ENCODE measurements around the gene TPCN2. TPM values are rescaled to one million over a fixed set of nuclear protein-coding genes. Genes with fewer than 3 reads are reported as not detected.
A peak's percentile ranks its signal among the peaks of the same experiment; 100 is the strongest.

The TPCN2 gene
- total RNA-seq, 6 experiments from 2014 or later, result 10.7 to 27.2 (median 15.6) TPM

DNA sequence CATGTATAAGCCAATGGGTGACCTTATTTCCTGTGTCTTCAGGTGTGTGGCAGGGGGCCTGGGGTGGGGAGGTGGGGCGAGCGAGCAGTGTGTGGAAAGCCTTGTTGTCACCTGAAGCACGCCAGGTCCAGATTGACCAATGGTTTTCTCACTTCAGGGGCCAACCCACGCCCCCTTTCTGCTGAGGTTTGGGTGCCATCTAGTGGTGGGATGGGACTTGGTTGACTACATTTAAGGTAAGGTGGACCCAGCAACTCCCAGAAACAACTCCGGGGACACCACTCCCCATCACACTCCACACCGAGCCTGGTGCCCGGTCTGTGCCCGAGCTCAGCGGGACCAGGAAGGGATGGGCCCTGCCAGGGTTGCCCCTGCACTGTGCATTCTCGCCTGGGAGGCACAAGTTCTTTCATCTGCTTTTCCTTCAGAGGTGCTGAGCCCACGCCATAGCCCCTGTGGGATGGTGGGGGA lies 40.0 kb downstream of the TPCN2 start:
- no peak overlapping the region for H3K27ac ChIP-seq
- 76% methylated on average over 2 of the region's 11 CpGs for WGBS (ENCODE audit: insufficient coverage, low coverage, low lambda C conversion rate, missing lambda C conversion rate)
- DNase-seq (peak in 2 of 3 donors; percentile 52 to 74), ATAC-seq (peak; percentile 78 to 86 (median 84))
- no peak for TF ChIP-seq POLR2A (IDR thresholded peaks at IDR 0.05)
- TF ChIP-seq CTCF (IDR thresholded peaks at IDR 0.05), result peak; percentile 66 to 74 (median 68)
- peaks cover 0 to 33% (median 0%) of the 10 kb centered on the region in 4 donors for H3K36me3 ChIP-seq
- H3K4me3 ChIP-seq, result no peak overlapping the region
- no peaks in the 10 kb centered on the region for H3K27me3 ChIP-seq
- no peaks in the 10 kb centered on the region for H3K4me1 ChIP-seq
- H3K9me3 ChIP-seq, result no peaks in the 10 kb centered on the region
- intact Hi-C loops (cut with DNase I), result no loop called here

DNA sequence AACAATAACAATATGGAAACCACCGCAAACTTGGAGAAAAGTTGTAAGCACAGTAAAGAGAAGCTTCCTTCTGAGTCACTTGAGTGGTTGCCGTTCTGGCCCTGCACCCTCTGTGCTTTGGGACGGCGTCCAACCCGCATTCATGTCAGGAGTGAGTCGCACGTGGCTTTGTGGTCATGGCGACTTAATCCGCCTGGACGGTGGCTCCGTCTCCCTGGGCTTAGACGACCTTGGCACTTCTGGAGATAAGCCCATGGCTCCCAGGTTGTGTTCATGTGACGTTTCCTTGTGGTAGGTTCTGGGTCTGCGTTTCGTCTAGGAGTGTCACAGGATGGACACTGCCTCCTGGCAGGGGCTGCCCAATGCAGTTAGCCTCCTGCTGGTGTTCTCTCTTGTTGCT lies 40.5 kb downstream of the TPCN2 start:
- DNase-seq (no peak), ATAC-seq (no peak)
- no peak for TF ChIP-seq POLR2A (IDR thresholded peaks at IDR 0.05)
- no peak for TF ChIP-seq CTCF (IDR thresholded peaks at IDR 0.05)
- no peaks in the 10 kb centered on the region for H3K27me3 ChIP-seq
- H3K4me3 ChIP-seq, result no peak overlapping the region
- H3K9me3 ChIP-seq, result no peaks in the 10 kb centered on the region
- whole genome bisulfite sequencing (ENCODE audit: insufficient coverage, low coverage, low lambda C conversion rate, missing lambda C conversion rate), result 100% methylated on average over 1 of the region's 15 CpGs
- H3K4me1 ChIP-seq, result no peaks in the 10 kb centered on the region
- H3K36me3 ChIP-seq, result peaks cover 0 to 33% (median 0%) of the 10 kb centered on the region in 4 donors
- intact Hi-C loops (cut with DNase I), result no loop called here
- no peak overlapping the region for H3K27ac ChIP-seq

DNA sequence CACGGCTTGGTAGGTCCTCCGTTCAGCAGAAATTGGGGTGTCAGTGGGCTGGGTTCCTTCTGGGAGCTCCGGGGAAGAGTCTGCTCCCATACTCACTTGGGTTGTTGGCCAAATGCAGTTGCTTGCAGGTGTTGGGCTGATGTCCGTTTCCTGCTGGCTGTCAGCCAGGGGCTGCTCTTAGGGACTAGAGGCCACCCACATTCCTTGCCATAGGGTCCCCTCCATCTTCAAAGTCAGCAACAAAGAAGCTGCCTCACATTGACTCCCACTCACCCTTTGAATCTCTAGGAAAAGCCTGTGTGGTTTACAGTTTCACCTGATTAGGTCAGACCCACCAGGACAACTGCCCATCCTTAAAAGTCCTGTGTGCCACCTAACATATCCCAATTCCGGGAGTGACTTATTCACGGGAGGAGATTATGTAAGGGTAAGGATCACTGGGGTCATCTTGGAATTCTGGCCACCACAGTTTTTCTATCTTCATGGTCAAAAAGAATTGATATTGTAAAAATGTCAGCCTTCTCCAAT lies 43.0 kb downstream of the TPCN2 start:
- ATAC-seq, result no peak
- Histone ChIP-seq H3K4me1 (no peaks in the 10 kb centered on the region), H3K9me3 (no peaks in the 10 kb centered on the region), H3K4me3 (no peak overlapping the region), H3K36me3 (peaks cover 0 to 22% (median 0%) of the 10 kb centered on the region in 4 donors), H3K27me3 (no peaks in the 10 kb centered on the region), H3K27ac (no peak overlapping the region)
- no peak for DNase-seq
- WGBS (ENCODE audit: insufficient coverage, low coverage, low lambda C conversion rate, missing lambda C conversion rate), result 89% methylated on average over 4 of the region's 6 CpGs
- intact Hi-C loops (cut with DNase I), result no loop called here
- TF ChIP-seq CTCF (IDR thresholded peaks at IDR 0.05) (no peak), POLR2A (IDR thresholded peaks at IDR 0.05) (no peak)

DNA sequence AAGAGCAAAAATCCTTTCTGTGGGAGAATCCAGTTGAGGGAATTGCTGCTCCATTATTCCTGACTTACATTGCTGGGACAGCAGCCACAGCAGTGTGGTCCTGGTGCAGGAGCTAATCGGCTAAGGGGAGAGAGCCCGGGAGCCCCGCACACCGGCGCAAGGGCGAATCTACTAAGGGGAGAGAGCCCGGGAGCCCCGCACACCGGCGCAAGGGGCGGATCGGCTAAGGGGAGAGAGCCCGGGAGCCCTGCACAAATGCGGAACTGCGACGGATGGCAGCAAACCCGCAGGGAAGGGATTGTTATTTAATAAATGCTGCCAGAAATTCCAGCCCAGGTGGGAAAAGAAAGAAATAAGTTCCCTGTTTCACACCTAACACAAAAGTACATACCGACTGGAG lies 43.5 kb downstream of the TPCN2 start:
- Histone ChIP-seq H3K27ac (no peak overlapping the region), H3K27me3 (no peaks in the 10 kb centered on the region), H3K9me3 (no peaks in the 10 kb centered on the region), H3K4me1 (no peaks in the 10 kb centered on the region), H3K36me3 (peaks cover 0 to 21% (median 0%) of the 10 kb centered on the region in 4 donors), H3K4me3 (no peak overlapping the region)
- DNase-seq, result no peak
- WGBS (ENCODE audit: insufficient coverage, low coverage, low lambda C conversion rate, missing lambda C conversion rate), result 100% methylated on average over 1 of the region's 18 CpGs
- no peak for ATAC-seq
- TF ChIP-seq POLR2A (IDR thresholded peaks at IDR 0.05) (no peak), CTCF (IDR thresholded peaks at IDR 0.05) (no peak)
- intact Hi-C loops (cut with DNase I), result no loop called here
